HepG2 (cell line): ENCODE measurements around the gene CAMK1D. TPM values are rescaled to one million over a fixed set of nuclear protein-coding genes. Genes with fewer than 3 reads are reported as not detected.

Experiments
- ATAC-seq: fragments of 200-7000 bp; cut with Tn5 transposase; 3 replicates; pipeline ENCODE4 v1.9.1; 2020; ENCODE audit warnings: mild to moderate bottlenecking, moderate library complexity
- BruUV-seq: library from RNA; stranded (reverse); fragments of 400-500 nt; replicated peaks from 2 replicates; lab custom pipeline; 2021; lab: Mats Ljungman, UMichigan
- CTCF ChIA-PET: fragments of 300-600 bp; formaldehyde crosslinking; extraction: SDS; loops from one replicate; lab custom pipeline; 2021; ENCODE audit warnings: low total read pairs, inconsistent platforms, low intra/inter-chr PET ratio; lab: Yijun Ruan, JAX
- POLR2A ChIA-PET: fragments of 350-600 bp; sonication (Branson Sonifier 250); formaldehyde crosslinking; loops from one replicate; lab custom pipeline; 2020; ENCODE audit warnings: antibody characterized with exemption, inconsistent platforms; lab: Yijun Ruan, JAX
- DNase-seq: peaks from one replicate; pipeline ENCODE4 v3.0.0-alpha.2; 2015; ENCODE audit warnings: low spot score
- FAIRE-seq: peaks from 3 replicates; lab custom pipeline; 2011; peaks lifted over from hg19 to GRCh38; lab: Jason Lieb, UNC
- H2AFZ ChIP-seq: one replicate; pipeline ENCODE4 v1.6.1; 2011; ENCODE audit warnings: low read length, inconsistent platforms
- H3K27ac ChIP-seq: fragments of 300-600 bp; 3 replicates; pipeline ENCODE4 v1.8.0; 2011; ENCODE audit warnings: mixed run types, mild to moderate bottlenecking, mixed read lengths, low read length, inconsistent platforms; ENCODE audit not compliant: insufficient read depth; ENCODE audit errors: extremely low read length
- H3K27me3 ChIP-seq, 2 experiments: fragments of 200-600 bp in 1 of 2; 2 replicates in 1 of 2; 3 replicates in 1 of 2; pipeline versions ENCODE4 v1.6.0 to v1.8.0; 2011; ENCODE audit warnings: low read length in 2 of 2, mild to moderate bottlenecking in 2 of 2, moderate library complexity in 2 of 2, inconsistent platforms in 1 of 2; ENCODE audit not compliant: insufficient read depth in 2 of 2, control insufficient read depth in 1 of 2
- H3K36me3 ChIP-seq, 2 experiments: fragments of 200-600 bp in 1 of 2; replicated peaks in 1 of 2; 2 replicates in 1 of 2; 3 replicates in 1 of 2; pipeline versions ENCODE4 v1.5.1 to v1.8.0; 2011; ENCODE audit warnings: low read length in 2 of 2, inconsistent platforms in 1 of 2; ENCODE audit not compliant: insufficient read depth in 2 of 2, control insufficient read depth in 1 of 2
- H3K4me1 ChIP-seq: 2 replicates; pipeline ENCODE4 v1.5.1; 2012; ENCODE audit warnings: low read length, inconsistent platforms; ENCODE audit not compliant: insufficient read depth
- H3K4me2 ChIP-seq: 2 replicates; pipeline ENCODE4 v1.6.0; 2011; ENCODE audit warnings: low read depth, low read length, inconsistent platforms
- H3K4me3 ChIP-seq, 3 experiments: fragments of 200-600 bp in 1 of 3; sonication (generic), shearing (Covaris generic) in 1 of 3; replicated peaks in 1 of 3; 2 replicates each; pipeline ENCODE4 v1.5.1; 2011 to 2016; ENCODE audit warnings: low read length in 3 of 3, inconsistent platforms in 2 of 3, low read depth in 2 of 3, mild to moderate bottlenecking in 2 of 3, control low read depth in 1 of 3, mixed read lengths in 1 of 3; ENCODE audit not compliant: insufficient read depth in 1 of 3
- H3K79me2 ChIP-seq: one replicate; pipeline ENCODE4 v1.6.1; 2011; ENCODE audit warnings: low read length, inconsistent platforms; ENCODE audit not compliant: insufficient read depth
- H3K9ac ChIP-seq: 2 replicates; pipeline ENCODE4 v1.6.0; 2011; ENCODE audit warnings: mild to moderate bottlenecking, low read depth, low read length, inconsistent platforms; ENCODE audit not compliant: insufficient read depth
- H3K9me3 ChIP-seq: 2 replicates; pipeline ENCODE4 v1.5.1; 2012; ENCODE audit warnings: mild to moderate bottlenecking, low read length
- H4K20me1 ChIP-seq: 2 replicates; pipeline ENCODE4 v1.6.0; 2011; ENCODE audit warnings: inconsistent platforms, mild to moderate bottlenecking, low read length, moderate library complexity; ENCODE audit not compliant: insufficient read depth
- FOXA1 ChIP-seq, 2 experiments: fragments of 450-650 bp in 1 of 2; sonication (generic) in 1 of 2; formaldehyde crosslinking in 1 of 2; IDR thresholded peaks; 2 replicates each; pipeline versions ENCODE4 v1.4.0 to v1.6.1; 2016 to 2020; ENCODE audit warnings: missing genetic modification reagents in 1 of 2
- MXI1 ChIP-seq: IDR thresholded peaks from 3 replicates; pipeline ENCODE4 v1.6.1; 2012; ENCODE audit warnings: low read depth, low read length, inconsistent platforms, borderline replicate concordance
- WGBS: methylation state at CpG from one replicate; pipeline ENCODE4 v1.1.6; 2017; ENCODE audit warnings: low lambda C conversion rate; 5-methylcytosine and 5-hydroxymethylcytosine counted together
- in situ Hi-C: cut with HindIII; loops from 2 replicates; pipeline ENCODE4 v1.10.0; 2017; ENCODE audit warnings: low pct_unique_long_range_greater_than_20kb; ENCODE audit not compliant: extremely low pct_ligation_motif_present
- intact Hi-C: fragments of 100-400 bp; cut with micrococcal nuclease; formaldehyde crosslinking; loops from one replicate; pipeline ENCODE4 v1.10.0; 2022; ENCODE audit not compliant: unreplicated experiment
- polyA plus RNA-seq, 8 experiments: library from polyadenylated mRNA; depleted of rRNA in 3 of 8; stranded (reverse) in 7 of 8; unstranded in 1 of 8; fragments of >200 nt; fragmentation: Illumina TruSeq in 4 of 8; extraction: Trizol in 4 of 8; gene quantifications; 2 replicates each; pipeline versions ENCODE4 v1.2.1 to v1.2.3, GENCODE V29; 2011 to 2016; ENCODE audit warnings: low read depth in 4 of 8, missing spikeins in 1 of 8, mixed read lengths in 1 of 8; ENCODE audit not compliant: insufficient read depth in 1 of 8
- total RNA-seq, 5 experiments: library from RNA; depleted of rRNA; stranded (reverse); fragments of >200 nt; fragmentation: Illumina TruSeq; extraction: Trizol; gene quantifications; 2 replicates each; pipeline ENCODE4 v1.2.3, GENCODE V29; 2016; ENCODE audit warnings: low read depth in 1 of 5
- TF ChIP-seq, protein P1 (sequence below): sonication (generic); formaldehyde crosslinking; IDR thresholded peaks from 2 replicates; pipeline ENCODE4 v1.8.1; 2022; ENCODE audit warnings: low read depth, mild to moderate bottlenecking, missing genetic modification reagents

CAMK1D gene
- total and polyA plus RNA-seq, 2 of the 13 experiments (the other 11 are each of a cell fraction or from before 2014, with no cell fraction given), result under 0.01 TPM; not detected in 1

DNA sequence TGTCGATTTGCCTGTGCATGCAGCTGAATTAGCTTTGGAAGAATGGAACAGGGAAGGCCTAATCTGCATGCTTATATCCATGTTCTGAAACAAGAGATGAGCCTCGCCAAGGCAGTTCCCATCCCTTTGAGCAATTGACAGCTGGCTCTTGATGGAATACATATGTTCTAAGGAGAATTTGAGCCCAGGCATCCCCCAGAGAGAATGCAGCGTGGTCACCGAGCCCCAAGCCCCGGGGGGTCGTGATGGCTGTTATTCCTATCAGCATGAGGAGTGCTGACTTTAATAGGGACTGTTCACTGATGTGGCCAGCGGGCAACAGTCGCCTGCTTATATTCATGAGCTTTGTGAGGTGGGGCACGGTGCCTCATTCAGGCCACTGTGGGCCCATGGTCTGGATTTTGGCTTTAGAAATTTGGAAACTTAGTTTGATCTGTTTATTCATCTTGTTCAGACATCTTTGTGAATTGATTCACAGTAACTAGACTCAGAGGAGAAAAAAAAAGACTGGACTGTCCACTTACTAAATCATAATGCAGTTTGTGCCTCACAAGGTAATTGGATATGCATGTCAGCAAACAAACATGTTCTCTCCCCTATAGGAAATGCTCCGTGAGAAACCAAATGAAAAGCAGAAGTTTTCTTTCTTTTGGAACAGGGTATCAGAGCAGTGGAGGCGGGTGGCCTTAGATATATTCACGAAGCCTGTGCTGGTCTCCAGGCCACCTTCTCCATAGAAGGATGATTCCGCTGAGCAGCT lies 447.2 kb downstream of the CAMK1D start (continued):
- TF ChIP-seq, protein P1, sequence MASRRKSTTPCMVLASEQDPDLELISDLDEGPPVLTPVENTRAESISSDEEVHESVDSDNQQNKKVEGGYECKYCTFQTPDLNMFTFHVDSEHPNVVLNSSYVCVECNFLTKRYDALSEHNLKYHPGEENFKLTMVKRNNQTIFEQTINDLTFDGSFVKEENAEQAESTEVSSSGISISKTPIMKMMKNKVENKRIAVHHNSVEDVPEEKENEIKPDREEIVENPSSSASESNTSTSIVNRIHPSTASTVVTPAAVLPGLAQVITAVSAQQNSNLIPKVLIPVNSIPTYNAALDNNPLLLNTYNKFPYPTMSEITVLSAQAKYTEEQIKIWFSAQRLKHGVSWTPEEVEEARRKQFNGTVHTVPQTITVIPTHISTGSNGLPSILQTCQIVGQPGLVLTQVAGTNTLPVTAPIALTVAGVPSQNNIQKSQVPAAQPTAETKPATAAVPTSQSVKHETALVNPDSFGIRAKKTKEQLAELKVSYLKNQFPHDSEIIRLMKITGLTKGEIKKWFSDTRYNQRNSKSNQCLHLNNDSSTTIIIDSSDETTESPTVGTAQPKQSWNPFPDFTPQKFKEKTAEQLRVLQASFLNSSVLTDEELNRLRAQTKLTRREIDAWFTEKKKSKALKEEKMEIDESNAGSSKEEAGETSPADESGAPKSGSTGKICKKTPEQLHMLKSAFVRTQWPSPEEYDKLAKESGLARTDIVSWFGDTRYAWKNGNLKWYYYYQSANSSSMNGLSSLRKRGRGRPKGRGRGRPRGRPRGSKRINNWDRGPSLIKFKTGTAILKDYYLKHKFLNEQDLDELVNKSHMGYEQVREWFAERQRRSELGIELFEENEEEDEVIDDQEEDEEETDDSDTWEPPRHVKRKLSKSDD (CRISPR knock-in tag), result no peak

DNA sequence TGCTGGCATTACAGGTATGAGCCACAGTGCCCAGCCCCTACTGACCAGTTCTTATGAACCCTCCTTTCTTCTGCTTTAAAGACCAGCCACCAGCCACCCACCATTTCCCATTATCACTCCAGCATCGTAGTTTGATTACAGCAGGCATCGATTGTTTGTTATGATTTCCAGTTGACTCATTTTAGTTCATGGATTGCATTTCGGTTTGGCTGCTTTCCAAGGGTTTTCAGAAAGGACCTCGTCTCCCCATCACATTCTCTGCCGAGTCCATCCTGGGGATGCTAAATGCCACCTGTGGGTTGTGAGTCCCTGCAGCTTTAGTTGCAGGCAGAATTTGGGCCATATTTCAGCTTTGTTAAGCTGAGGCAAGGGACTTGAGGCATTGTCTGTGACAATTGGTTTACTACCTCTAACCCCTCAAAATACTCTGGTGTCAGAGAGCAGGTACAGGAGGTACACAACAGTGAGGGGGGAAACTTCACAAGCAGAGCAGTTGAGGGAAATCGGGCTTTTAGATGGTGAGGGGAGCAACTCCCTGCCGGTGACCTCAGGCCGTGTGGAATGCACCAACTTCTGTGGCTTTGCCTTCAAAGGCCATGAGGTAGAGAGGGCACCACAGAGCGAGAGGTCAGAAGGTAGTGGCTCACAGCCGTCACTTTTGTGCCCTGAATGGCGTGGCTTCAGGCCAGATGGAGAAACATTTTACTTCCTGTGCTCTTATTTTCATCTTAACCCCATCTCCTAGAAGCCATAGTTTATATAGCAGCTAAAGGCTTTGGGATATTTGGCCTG lies 448.3 kb downstream of the CAMK1D start:
- Histone ChIP-seq H3K9me3 (no peaks in the 10 kb centered on the region), H3K4me1 (peaks cover 12% of the 10 kb centered on the region), H3K36me3 (no peaks in the 10 kb centered on the region), H3K79me2 (no peaks in the 10 kb centered on the region), H3K27me3 (peaks cover 0 to 6% of the 10 kb centered on the region in 2 experiments; a peak in 1 of 5 replicates), H3K4me2 (no peak overlapping the region), H3K27ac (no peak overlapping the region), H3K9ac (no peak overlapping the region), H2AFZ (no peak overlapping the region), H3K4me3 (no peak overlapping the region), H4K20me1 (no peaks in the 10 kb centered on the region)
- FAIRE-seq (no peak), DNase-seq (no peak), ATAC-seq (no peak; the same call in 2 of the 3 replicates)
- 15% methylated on average over 11 of the region's 11 CpGs for WGBS
- POLR2A ChIA-PET, result no interaction called here
- CTCF ChIA-PET, result no interaction called here
- in situ Hi-C loops, result no loop called here
- intact Hi-C loops, result no loop called here
- no peak for TF ChIP-seq FOXA1 (IDR thresholded peaks at IDR 0.05)
- no peak for TF ChIP-seq FOXA1 (CRISPR knock-in tag; IDR thresholded peaks at IDR 0.05)
- TF ChIP-seq MXI1, result no peak
- BruUV-seq, result no TSS peak
